WI38 (cell line): ENCODE results near the gene UBE2G2.

ENCODE experiments used
- H3K4me3 ChIP-seq: 2 replicates; pipeline ENCODE4 v1.5.1; 2011; ENCODE audit warnings: low read depth, mild to moderate bottlenecking, control low read depth, low read length
- TF ChIP-seq, protein P1 (sequence below): IDR thresholded peaks from 2 replicates; pipeline ENCODE4 v1.5.1; 2012; ENCODE audit warnings: low read depth, mild to moderate bottlenecking, control low read depth, low read length

UBE2G2 gene

DNA sequence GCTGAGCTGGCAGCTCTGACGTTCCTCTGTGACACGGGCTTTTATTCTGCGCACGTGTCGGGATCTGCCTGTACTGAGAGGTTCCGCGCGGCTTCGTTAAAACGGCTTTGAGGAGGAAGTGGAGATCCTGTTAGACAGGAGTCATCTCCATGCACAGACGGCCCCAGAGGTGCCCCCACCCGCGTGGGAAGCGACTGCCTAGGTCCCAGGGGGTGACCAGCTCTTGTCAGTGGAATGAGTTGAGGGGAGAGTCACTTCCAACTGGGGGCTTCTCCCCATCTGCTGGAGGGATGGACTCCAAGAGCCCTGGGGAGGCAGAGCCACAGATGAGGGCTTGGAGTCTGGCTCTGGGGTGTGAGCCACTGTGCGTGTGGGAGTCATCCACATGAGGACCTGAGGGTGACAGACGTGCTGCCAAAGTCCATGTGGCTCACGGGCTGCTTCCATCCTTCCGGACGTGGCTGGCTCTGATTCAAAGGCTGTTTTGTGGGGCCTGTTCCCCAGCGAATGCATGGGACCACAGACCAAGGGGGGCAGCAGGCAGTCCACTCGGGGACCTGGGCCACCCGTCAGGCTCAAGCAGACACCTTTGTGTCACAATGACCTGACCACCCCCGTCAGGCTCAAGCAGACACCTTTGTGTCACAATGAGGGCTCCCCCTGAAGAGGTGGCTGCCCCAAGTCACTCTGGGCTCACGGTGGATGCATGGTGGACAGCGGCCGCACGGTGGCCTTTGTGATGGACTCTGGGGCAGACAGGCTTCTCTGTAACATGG lies 45.1 kb upstream of the UBE2G2 start:
- TF ChIP-seq, protein P1, sequence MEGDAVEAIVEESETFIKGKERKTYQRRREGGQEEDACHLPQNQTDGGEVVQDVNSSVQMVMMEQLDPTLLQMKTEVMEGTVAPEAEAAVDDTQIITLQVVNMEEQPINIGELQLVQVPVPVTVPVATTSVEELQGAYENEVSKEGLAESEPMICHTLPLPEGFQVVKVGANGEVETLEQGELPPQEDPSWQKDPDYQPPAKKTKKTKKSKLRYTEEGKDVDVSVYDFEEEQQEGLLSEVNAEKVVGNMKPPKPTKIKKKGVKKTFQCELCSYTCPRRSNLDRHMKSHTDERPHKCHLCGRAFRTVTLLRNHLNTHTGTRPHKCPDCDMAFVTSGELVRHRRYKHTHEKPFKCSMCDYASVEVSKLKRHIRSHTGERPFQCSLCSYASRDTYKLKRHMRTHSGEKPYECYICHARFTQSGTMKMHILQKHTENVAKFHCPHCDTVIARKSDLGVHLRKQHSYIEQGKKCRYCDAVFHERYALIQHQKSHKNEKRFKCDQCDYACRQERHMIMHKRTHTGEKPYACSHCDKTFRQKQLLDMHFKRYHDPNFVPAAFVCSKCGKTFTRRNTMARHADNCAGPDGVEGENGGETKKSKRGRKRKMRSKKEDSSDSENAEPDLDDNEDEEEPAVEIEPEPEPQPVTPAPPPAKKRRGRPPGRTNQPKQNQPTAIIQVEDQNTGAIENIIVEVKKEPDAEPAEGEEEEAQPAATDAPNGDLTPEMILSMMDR, result no peak
- H3K4me3 ChIP-seq, result peak overlapping the region; percentile 45

DNA sequence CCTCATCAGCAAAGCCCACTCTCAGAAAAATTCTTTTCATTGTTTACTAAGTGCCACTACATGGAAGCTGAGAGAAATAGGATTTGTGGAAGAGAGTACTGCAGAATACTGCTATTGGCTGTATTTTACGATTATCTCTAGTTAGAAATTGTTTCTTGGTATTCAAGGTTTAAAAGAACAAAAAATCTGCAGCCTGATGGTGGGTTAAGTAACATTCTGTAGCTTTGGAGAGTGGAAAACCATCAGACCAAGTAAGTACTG lies 44.5 kb upstream of the UBE2G2 start:
- peak overlapping the region; percentile 45 for H3K4me3 ChIP-seq
- TF ChIP-seq, protein P1, result no peak

DNA sequence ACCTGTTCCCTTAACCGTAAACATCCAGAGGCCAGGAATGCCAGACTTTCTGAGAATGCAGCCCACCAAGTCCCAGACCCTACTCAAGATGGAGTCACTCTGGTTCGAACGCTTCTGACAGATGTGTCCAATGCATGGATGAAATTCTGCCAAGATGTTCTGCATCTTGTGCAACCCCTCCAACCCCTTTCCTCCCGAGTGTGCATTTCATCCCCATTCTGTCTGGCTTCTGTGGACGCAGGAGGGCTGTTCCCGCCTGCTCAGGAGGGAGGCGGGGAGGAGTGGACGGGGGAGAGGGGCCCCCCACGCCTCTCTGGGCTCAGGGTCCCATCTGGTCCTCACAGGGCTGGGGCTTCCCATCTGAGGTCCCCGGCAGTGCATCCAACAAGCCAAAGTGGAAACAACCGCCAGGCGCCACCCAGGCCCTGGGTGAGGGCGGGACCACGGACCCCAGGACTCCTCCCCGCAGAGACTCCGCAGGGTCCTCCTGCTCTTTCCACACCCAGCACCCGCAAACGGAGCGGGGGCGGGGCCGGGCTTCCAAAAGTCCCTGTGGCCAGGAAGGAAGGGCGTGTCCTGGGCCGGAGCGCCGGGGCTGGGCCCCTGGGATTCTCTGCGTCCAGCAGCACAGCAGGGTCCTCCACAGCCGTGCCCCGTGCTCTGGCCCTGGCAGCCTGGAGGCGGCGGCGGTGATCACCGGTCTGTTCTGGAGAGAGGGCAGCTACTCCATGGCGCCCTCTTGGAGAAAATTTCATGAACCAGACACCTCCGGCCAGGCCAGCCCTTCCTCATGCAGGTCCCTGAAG lies 44.0 kb upstream of the UBE2G2 start:
- TF ChIP-seq, protein P1, result peak; percentile 25; the same call in 1 of the 2 replicates
- peak overlapping the region; percentile 45 for H3K4me3 ChIP-seq

DNA sequence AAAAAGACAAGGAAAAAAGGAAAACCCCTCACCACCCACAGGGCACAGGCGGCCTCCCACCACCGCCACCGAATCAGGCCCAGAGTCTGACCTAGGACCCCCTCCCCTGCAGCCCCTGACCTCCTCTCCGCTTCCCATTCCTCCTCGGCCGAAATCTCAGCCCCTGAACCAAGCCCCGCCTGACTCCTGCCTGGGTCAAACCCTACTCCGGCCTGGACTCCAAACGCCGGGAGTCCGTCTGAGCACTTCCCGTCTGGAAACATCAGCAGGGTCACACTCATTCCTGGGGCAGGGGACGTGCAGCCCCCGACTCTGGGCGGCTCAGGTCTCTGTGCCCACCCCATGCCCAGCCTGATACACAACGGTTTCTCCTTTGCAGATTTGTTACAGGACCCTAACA lies 42.6 kb upstream of the UBE2G2 start:
- no peak overlapping the region for H3K4me3 ChIP-seq

DNA sequence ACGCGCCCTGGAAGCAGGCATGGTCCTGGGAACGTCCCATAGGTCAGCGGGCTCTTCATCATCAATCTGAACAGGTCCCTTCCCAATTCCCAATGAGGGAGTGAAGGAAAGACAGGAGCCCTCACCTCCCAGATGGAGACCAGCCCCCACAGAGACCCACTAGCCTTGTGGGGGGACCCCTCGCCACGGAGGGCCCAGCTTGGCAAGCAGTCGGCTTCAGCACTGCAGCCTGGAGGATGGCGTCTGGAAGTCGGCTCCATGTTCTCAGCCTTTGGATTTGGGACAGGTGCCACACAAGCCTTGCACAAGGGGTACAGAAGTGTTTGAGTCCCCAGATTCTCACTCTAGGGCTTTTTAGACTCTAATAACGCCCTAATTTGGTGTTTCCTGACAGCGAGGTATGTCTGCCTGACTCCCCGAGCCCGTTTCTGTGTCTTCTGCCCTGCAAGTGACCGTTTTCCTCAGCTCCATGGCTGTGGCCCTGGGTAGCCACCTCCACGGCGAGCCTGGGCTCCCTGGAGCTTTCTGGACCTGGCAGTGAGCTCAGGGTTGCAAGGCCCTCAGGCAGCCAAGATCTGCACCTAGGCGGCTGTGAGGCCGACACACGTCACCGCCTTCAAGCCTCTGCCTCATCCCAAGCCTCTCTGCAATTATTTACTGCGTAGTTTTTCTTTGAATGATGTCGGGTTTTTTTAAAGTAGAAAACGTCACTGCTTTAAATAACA lies 41.3 kb upstream of the UBE2G2 start:
- no peak overlapping the region for H3K4me3 ChIP-seq
- TF ChIP-seq, protein P1, result no peak

More for the DNA sequence above, 42.6 kb upstream of the UBE2G2 start:
- TF ChIP-seq, protein P1, result no peak

DNA sequence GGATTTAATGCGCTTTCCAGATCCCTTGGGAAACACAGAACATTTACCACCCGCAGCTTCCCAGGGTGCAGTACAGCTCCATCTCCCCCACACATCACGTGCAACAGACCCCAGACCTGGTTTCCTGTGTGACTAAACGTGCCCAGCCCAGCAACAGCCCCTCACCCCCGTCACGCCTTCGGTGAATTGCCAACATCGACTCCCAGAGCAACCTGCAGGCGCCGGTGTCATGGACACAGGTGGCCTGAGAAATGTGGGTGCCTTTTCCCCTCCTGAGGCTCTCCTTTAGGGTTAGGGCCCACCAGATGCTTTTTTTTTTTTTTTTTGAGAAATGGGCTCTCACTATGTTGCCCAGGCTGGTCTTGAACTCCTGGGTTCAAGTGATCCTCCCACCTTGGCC lies 40.5 kb upstream of the UBE2G2 start:
- no peak overlapping the region for H3K4me3 ChIP-seq
- TF ChIP-seq, protein P1, result no peak
